B cell (primary cell): ENCODE data around the gene PRKCA.

Source experiments
- EZH2 ChIP-seq: IDR thresholded peaks from 2 replicates; pipeline ENCODE4 v1.6.1; 2012; ENCODE audit warnings: borderline replicate concordance, low read depth, mild to moderate bottlenecking, moderate library complexity, low read length; ENCODE audit not compliant: insufficient read depth, poor library complexity, severe bottlenecking
- TF ChIP-seq, protein P1 (sequence below): fragments of 200-600 bp; IDR thresholded peaks from one replicate; pipeline ENCODE4 v1.8.0; 2022; ENCODE audit warnings: antibody characterized with exemption, mild to moderate bottlenecking

DNA sequence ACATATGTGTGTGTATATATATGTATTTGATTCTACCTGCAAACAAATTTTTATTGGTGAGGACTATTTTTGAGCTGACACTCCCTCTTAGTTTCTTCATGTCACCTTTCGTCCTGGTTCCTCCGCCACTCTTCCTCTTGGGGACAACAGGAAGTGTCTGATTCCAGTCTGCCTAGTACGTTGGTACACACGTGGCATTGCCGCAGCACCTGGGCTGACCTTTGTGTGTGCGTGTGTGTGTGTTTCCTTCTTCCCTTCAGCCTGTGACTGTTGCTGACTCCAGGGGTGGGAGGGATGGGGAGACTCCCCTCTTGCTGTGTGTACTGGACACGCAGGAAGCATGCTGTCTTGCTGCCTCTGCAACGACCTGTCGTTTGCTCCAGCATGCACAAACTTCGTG is 503.2 kb downstream of the PRKCA start:
- TF ChIP-seq, protein P1, sequence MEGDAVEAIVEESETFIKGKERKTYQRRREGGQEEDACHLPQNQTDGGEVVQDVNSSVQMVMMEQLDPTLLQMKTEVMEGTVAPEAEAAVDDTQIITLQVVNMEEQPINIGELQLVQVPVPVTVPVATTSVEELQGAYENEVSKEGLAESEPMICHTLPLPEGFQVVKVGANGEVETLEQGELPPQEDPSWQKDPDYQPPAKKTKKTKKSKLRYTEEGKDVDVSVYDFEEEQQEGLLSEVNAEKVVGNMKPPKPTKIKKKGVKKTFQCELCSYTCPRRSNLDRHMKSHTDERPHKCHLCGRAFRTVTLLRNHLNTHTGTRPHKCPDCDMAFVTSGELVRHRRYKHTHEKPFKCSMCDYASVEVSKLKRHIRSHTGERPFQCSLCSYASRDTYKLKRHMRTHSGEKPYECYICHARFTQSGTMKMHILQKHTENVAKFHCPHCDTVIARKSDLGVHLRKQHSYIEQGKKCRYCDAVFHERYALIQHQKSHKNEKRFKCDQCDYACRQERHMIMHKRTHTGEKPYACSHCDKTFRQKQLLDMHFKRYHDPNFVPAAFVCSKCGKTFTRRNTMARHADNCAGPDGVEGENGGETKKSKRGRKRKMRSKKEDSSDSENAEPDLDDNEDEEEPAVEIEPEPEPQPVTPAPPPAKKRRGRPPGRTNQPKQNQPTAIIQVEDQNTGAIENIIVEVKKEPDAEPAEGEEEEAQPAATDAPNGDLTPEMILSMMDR: no peak
- TF ChIP-seq EZH2: no peak
